ENCODE results near the gene TULP4. TPM values are rescaled to one million over a fixed set of nuclear protein-coding genes. Genes with fewer than 3 reads are reported as not detected.

TULP4 gene
- total RNA-seq, 1 experiment from 2014 or later: 52.8 TPM

DNA sequence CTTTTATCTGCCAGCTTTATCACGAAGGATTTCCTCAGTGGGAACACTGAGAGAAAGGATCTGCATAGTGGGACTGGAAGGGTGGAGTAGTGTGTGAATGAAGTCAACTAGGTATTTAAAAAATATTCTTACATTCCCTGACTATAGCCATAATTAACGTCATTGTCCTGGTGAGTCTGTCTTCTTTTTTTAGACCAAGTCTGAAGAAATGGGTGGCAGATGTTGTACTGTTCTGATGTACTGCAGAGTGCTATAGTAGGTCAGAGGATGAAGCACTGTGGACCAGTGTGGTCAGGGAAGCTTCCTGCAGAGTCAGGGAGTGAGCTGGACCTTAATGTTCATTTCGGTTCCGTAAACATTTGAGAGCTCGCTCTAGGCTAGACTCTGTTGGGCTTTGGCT is 11.9 kb downstream of the TULP4 start:
- Mint-ChIP-seq H3K27ac (no peak overlapping the region), H3K36me3 (peaks cover 5% of the 10 kb centered on the region; the same call in 1 of the 2 replicates), H3K27me3 (ENCODE audit: low read depth) (no peaks in the 10 kb centered on the region), H3K4me1 (peaks cover 55% of the 10 kb centered on the region), H3K9me3 (peaks cover 7% of the 10 kb centered on the region), H3K4me3 (no peak overlapping the region)
- TF ChIP-seq ZNF425 (CRISPR knock-in tag; conservative IDR thresholded peaks at IDR 0.05) (no peak), CREB1 (CRISPR knock-in tag; IDR thresholded peaks at IDR 0.05) (no peak), E2F1 (CRISPR knock-in tag; IDR thresholded peaks at IDR 0.05) (no peak), MXD4 (CRISPR knock-in tag; IDR thresholded peaks at IDR 0.05; ENCODE audit: borderline replicate concordance) (no peak), MAX (CRISPR knock-in tag; IDR thresholded peaks at IDR 0.05) (no peak), ATF1 (CRISPR knock-in tag; IDR thresholded peaks at IDR 0.05) (no peak), IRF2 (CRISPR knock-in tag; IDR thresholded peaks at IDR 0.05; ENCODE audit: borderline replicate concordance, low read depth) (no peak), SMAD4 (CRISPR knock-in tag; IDR thresholded peaks at IDR 0.05) (no peak), KAT7 (CRISPR knock-in tag; IDR thresholded peaks at IDR 0.05; ENCODE audit: borderline replicate concordance) (no peak), PRRX2 (CRISPR knock-in tag; IDR thresholded peaks at IDR 0.05) (no peak), MLX (CRISPR knock-in tag; IDR thresholded peaks at IDR 0.05) (no peak), NR3C1 (CRISPR knock-in tag; conservative IDR thresholded peaks at IDR 0.05; ENCODE audit: low read depth) (no peak), E2F5 (CRISPR knock-in tag; IDR thresholded peaks at IDR 0.05) (no peak), ZNF532 (CRISPR knock-in tag; IDR thresholded peaks at IDR 0.05; ENCODE audit: borderline replicate concordance) (no peak), GTF2I (CRISPR knock-in tag; conservative IDR thresholded peaks at IDR 0.05) (no peak)
- TF ChIP-seq, protein P1, sequence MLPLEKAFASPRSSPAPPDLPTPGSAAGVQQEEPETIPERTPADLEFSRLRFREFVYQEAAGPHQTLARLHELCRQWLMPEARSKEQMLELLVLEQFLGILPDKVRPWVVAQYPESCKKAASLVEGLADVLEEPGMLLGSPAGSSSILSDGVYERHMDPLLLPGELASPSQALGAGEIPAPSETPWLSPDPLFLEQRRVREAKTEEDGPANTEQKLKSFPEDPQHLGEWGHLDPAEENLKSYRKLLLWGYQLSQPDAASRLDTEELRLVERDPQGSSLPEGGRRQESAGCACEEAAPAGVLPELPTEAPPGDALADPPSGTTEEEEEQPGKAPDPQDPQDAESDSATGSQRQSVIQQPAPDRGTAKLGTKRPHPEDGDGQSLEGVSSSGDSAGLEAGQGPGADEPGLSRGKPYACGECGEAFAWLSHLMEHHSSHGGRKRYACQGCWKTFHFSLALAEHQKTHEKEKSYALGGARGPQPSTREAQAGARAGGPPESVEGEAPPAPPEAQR (CRISPR knock-in tag; IDR thresholded peaks at IDR 0.05): no peak
- TF ChIP-seq, protein P2, sequence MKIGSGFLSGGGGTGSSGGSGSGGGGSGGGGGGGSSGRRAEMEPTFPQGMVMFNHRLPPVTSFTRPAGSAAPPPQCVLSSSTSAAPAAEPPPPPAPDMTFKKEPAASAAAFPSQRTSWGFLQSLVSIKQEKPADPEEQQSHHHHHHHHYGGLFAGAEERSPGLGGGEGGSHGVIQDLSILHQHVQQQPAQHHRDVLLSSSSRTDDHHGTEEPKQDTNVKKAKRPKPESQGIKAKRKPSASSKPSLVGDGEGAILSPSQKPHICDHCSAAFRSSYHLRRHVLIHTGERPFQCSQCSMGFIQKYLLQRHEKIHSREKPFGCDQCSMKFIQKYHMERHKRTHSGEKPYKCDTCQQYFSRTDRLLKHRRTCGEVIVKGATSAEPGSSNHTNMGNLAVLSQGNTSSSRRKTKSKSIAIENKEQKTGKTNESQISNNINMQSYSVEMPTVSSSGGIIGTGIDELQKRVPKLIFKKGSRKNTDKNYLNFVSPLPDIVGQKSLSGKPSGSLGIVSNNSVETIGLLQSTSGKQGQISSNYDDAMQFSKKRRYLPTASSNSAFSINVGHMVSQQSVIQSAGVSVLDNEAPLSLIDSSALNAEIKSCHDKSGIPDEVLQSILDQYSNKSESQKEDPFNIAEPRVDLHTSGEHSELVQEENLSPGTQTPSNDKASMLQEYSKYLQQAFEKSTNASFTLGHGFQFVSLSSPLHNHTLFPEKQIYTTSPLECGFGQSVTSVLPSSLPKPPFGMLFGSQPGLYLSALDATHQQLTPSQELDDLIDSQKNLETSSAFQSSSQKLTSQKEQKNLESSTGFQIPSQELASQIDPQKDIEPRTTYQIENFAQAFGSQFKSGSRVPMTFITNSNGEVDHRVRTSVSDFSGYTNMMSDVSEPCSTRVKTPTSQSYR (CRISPR knock-in tag; IDR thresholded peaks at IDR 0.05): no peak
- TF ChIP-seq, protein P3, sequence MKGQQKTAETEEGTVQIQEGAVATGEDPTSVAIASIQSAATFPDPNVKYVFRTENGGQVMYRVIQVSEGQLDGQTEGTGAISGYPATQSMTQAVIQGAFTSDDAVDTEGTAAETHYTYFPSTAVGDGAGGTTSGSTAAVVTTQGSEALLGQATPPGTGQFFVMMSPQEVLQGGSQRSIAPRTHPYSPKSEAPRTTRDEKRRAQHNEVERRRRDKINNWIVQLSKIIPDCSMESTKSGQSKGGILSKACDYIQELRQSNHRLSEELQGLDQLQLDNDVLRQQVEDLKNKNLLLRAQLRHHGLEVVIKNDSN (CRISPR knock-in tag; IDR thresholded peaks at IDR 0.05): no peak
- TF ChIP-seq, protein P4, sequence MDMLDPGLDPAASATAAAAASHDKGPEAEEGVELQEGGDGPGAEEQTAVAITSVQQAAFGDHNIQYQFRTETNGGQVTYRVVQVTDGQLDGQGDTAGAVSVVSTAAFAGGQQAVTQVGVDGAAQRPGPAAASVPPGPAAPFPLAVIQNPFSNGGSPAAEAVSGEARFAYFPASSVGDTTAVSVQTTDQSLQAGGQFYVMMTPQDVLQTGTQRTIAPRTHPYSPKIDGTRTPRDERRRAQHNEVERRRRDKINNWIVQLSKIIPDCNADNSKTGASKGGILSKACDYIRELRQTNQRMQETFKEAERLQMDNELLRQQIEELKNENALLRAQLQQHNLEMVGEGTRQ (CRISPR knock-in tag; IDR thresholded peaks at IDR 0.05): no peak
- ChIA-PET CTCF (no interaction called here), POLR2A (interaction anchor here (0.6 kb wide), 1 partner anchor 143 kb away, joined by 3 read pairs; no protein-coding TSS in a partner anchor)
- DNase-seq (ENCODE audit: low spot score): no peak
- no peak for ATAC-seq
